ENCODE data around the gene LSM6.

Gene LSM6

GRCh38 chr4:146186041-146186440 is 10.5 kb downstream of the LSM6 start:
- H3K4me3 ChIP-seq (ENCODE audit: low read length), result no peak overlapping the region
- peaks cover 27% of the 10 kb centered on the region for H3K79me2 ChIP-seq (ENCODE audit: low read length)
- TF ChIP-seq CTCF (IDR thresholded peaks at IDR 0.05; ENCODE audit: low read length), result no peak
- no peak for TF ChIP-seq EZH2 (optimal IDR thresholded peaks at IDR 0.05; ENCODE audit: low read depth, low read length)
- no peak for TF ChIP-seq EZH2phosphoT487 (IDR thresholded peaks at IDR 0.05; ENCODE audit: low read length)
- no peaks in the 10 kb centered on the region; the same call in 1 of the 2 replicates for H4K20me1 ChIP-seq (ENCODE audit: insufficient read depth, low read length)
- no peaks in the 10 kb centered on the region for H3K9me2 ChIP-seq (replicated peaks; ENCODE audit: insufficient read depth, low read length)
- no peak overlapping the region for H3K4me2 ChIP-seq (ENCODE audit: low read depth, low read length)
- peaks cover 18% of the 10 kb centered on the region; the same call in 1 of the 2 replicates for H3K36me3 ChIP-seq (replicated peaks; ENCODE audit: insufficient read depth, low read length)
- no peak overlapping the region for H3K9ac ChIP-seq (ENCODE audit: low read length)
- no peak overlapping the region for H3K27ac ChIP-seq (ENCODE audit: low read length)
- H3K9me3 ChIP-seq (replicated peaks; ENCODE audit: insufficient read depth, low read length), result no peaks in the 10 kb centered on the region
- H2AFZ ChIP-seq (ENCODE audit: low read length), result no peak overlapping the region
- no peaks in the 10 kb centered on the region for H3K4me1 ChIP-seq (ENCODE audit: low read length)
- H3F3A ChIP-seq (ENCODE audit: insufficient read depth, low read length), result no peaks in the 10 kb centered on the region
- H3K27me3 ChIP-seq (replicated peaks; ENCODE audit: insufficient read depth, low read length), result no peaks in the 10 kb centered on the region
- DNase-seq, result no peak

GRCh38 chr4:146186596-146186995 is 11.1 kb downstream of the LSM6 start:
- Histone ChIP-seq H3K9me2 (replicated peaks; ENCODE audit: insufficient read depth, low read length) (no peaks in the 10 kb centered on the region), H3K27ac (ENCODE audit: low read length) (no peak overlapping the region), H3K4me1 (ENCODE audit: low read length) (no peaks in the 10 kb centered on the region), H4K20me1 (ENCODE audit: insufficient read depth, low read length) (no peaks in the 10 kb centered on the region; the same call in 1 of the 2 replicates), H3F3A (ENCODE audit: insufficient read depth, low read length) (no peaks in the 10 kb centered on the region), H3K4me3 (ENCODE audit: low read length) (no peak overlapping the region), H3K27me3 (replicated peaks; ENCODE audit: insufficient read depth, low read length) (no peaks in the 10 kb centered on the region), H3K9ac (ENCODE audit: low read length) (no peak overlapping the region), H2AFZ (ENCODE audit: low read length) (no peak overlapping the region), H3K4me2 (ENCODE audit: low read depth, low read length) (no peak overlapping the region), H3K9me3 (replicated peaks; ENCODE audit: insufficient read depth, low read length) (no peaks in the 10 kb centered on the region), H3K79me2 (ENCODE audit: low read length) (peaks cover 21% of the 10 kb centered on the region), H3K36me3 (replicated peaks; ENCODE audit: insufficient read depth, low read length) (peaks cover 18% of the 10 kb centered on the region; the same call in 1 of the 2 replicates)
- TF ChIP-seq EZH2phosphoT487 (IDR thresholded peaks at IDR 0.05; ENCODE audit: low read length), result no peak
- TF ChIP-seq CTCF (IDR thresholded peaks at IDR 0.05; ENCODE audit: low read length), result no peak
- TF ChIP-seq EZH2 (optimal IDR thresholded peaks at IDR 0.05; ENCODE audit: low read depth, low read length), result no peak
- no peak for DNase-seq

GRCh38 chr4:146190456-146190855 is 14.9 kb downstream of the LSM6 start:
- H3K4me2 ChIP-seq (ENCODE audit: low read depth, low read length), result no peak overlapping the region
- no peak overlapping the region for H3K9ac ChIP-seq (ENCODE audit: low read length)
- no peaks in the 10 kb centered on the region for H3K9me2 ChIP-seq (replicated peaks; ENCODE audit: insufficient read depth, low read length)
- H3K79me2 ChIP-seq (ENCODE audit: low read length), result no peaks in the 10 kb centered on the region
- no peaks in the 10 kb centered on the region for H3F3A ChIP-seq (ENCODE audit: insufficient read depth, low read length)
- H3K36me3 ChIP-seq (replicated peaks; ENCODE audit: insufficient read depth, low read length), result peaks cover 11% of the 10 kb centered on the region; the same call in 1 of the 2 replicates
- no peak overlapping the region for H2AFZ ChIP-seq (ENCODE audit: low read length)
- no peaks in the 10 kb centered on the region; the same call in 1 of the 2 replicates for H4K20me1 ChIP-seq (ENCODE audit: insufficient read depth, low read length)
- DNase-seq, result no peak
- H3K27ac ChIP-seq (ENCODE audit: low read length), result no peak overlapping the region
- no peak for TF ChIP-seq EZH2 (optimal IDR thresholded peaks at IDR 0.05; ENCODE audit: low read depth, low read length)
- no peak for TF ChIP-seq EZH2phosphoT487 (IDR thresholded peaks at IDR 0.05; ENCODE audit: low read length)
- TF ChIP-seq CTCF (IDR thresholded peaks at IDR 0.05; ENCODE audit: low read length), result no peak
- H3K4me3 ChIP-seq (ENCODE audit: low read length), result no peak overlapping the region
- H3K4me1 ChIP-seq (ENCODE audit: low read length), result no peaks in the 10 kb centered on the region
- H3K9me3 ChIP-seq (replicated peaks; ENCODE audit: insufficient read depth, low read length), result no peaks in the 10 kb centered on the region
- H3K27me3 ChIP-seq (replicated peaks; ENCODE audit: insufficient read depth, low read length), result no peaks in the 10 kb centered on the region
